K562 treated with DMSO at 1 percent for 48 hours (cell line): ENCODE data around the gene NEK11. TPM values are rescaled to one million over a fixed set of nuclear protein-coding genes. Genes with fewer than 3 reads are reported as not detected.

Experiments used
- total RNA-seq: library from RNA; unstranded; fragments of 300-600 nt; gene quantifications from 2 replicates; pipeline ENCODE4 v1.2.3, GENCODE V29; 2022; ENCODE audit warnings: low replicate concordance; ENCODE audit errors: extremely low read depth

Gene NEK11
- not detected in 2 replicates for total RNA-seq

GRCh38 chr3:131026321-131027151, at the start of gene NEK11, which contains the start of gene ASTE1:
Gene NEK11 (plus strand): TSS chr3:131026877. CDS start chr3:131029709, 2,832 bp downstream.
Gene ASTE1 (minus strand): TSS chr3:131026825. CDS start chr3:131025306, 1,519 bp downstream.

GRCh38 chr3:131381445-131382291, 355.0 kb downstream of the NEK11 start, which contains the start of gene NUDT16:
Gene NUDT16 (plus strand): TSS chr3:131381774. CDS start chr3:131381805, 31 bp downstream.

Other genes with a start within 250 kb of the NEK11 start
- gene ATP2C1, start 132.8 kb upstream of the NEK11 start, total RNA-seq: not detected in 2 replicates
- not detected in 2 replicates for gene ASTE1, start 52 bp upstream of the NEK11 start, total RNA-seq